HepG2 (cell line): ENCODE measurements around the gene SSBP4. TPM values are rescaled to one million over a fixed set of nuclear protein-coding genes. Genes with fewer than 3 reads are reported as not detected.

Experiments used
- ARID4A ChIP-seq: sonication (generic); formaldehyde crosslinking; IDR thresholded peaks from 2 replicates; pipeline ENCODE4 v1.5.0; 2020; ENCODE audit warnings: mild to moderate bottlenecking, missing genetic modification reagents, borderline replicate concordance
- ETV5 ChIP-seq: IDR thresholded peaks from 2 replicates; pipeline ENCODE4 v1.6.1; 2018; ENCODE audit warnings: missing biosample characterization, missing genetic modification reagents, inconsistent platforms, borderline replicate concordance
- MAX ChIP-seq: IDR thresholded peaks from 2 replicates; pipeline ENCODE4 v1.6.1; 2012; ENCODE audit warnings: inconsistent platforms
- NRL ChIP-seq: sonication (generic); formaldehyde crosslinking; IDR thresholded peaks from 2 replicates; pipeline ENCODE4 v1.5.0; 2020; ENCODE audit warnings: missing genetic modification reagents, mild to moderate bottlenecking, moderate library complexity, borderline replicate concordance
- RERE ChIP-seq: IDR thresholded peaks from 2 replicates; pipeline ENCODE4 v1.6.1; 2016; ENCODE audit warnings: low read depth, missing genetic modification reagents, missing compliant biosample characterization
- SP1 ChIP-seq, 2 experiments: fragments of 450-650 bp in 1 of 2; sonication (generic) in 1 of 2; formaldehyde crosslinking in 1 of 2; IDR thresholded peaks; 2 replicates each; pipeline versions ENCODE4 v1.4.0 to v1.6.1; 2016 to 2020; ENCODE audit warnings: missing genetic modification reagents in 1 of 2
- SRSF9 ChIP-seq: fragments of 200-400 bp; formaldehyde crosslinking; IDR thresholded peaks from 2 replicates; pipeline ENCODE4 v1.6.1; 2018; ENCODE audit warnings: borderline replicate concordance, mild to moderate bottlenecking, low read depth, low read length; ENCODE audit not compliant: insufficient read depth, poor library complexity, severe bottlenecking
- ZHX2 ChIP-seq, 2 experiments: sonication (generic) in 1 of 2; formaldehyde crosslinking in 1 of 2; IDR thresholded peaks; 2 replicates each; pipeline versions ENCODE4 v1.6.1 to v1.9.0; 2014 to 2022; ENCODE audit warnings: antibody characterized with exemption in 1 of 2, borderline replicate concordance in 1 of 2, inconsistent platforms in 1 of 2, low read depth in 1 of 2, missing genetic modification reagents in 1 of 2
- ZNF3 ChIP-seq: IDR thresholded peaks from 2 replicates; pipeline ENCODE4 v1.7.0; 2017; ENCODE audit warnings: inconsistent platforms
- ZNF317 ChIP-seq: sonication (generic); formaldehyde crosslinking; IDR thresholded peaks from 2 replicates; pipeline ENCODE4 v1.5.0; 2020; ENCODE audit warnings: mild to moderate bottlenecking, missing genetic modification reagents
- polyA plus RNA-seq, 8 experiments: library from polyadenylated mRNA; depleted of rRNA in 3 of 8; stranded (reverse) in 7 of 8; unstranded in 1 of 8; fragments of >200 nt; fragmentation: Illumina TruSeq in 4 of 8; extraction: Trizol in 4 of 8; gene quantifications; 2 replicates each; pipeline versions ENCODE4 v1.2.1 to v1.2.3, GENCODE V29; 2011 to 2016; ENCODE audit warnings: low read depth in 4 of 8, missing spikeins in 1 of 8, mixed read lengths in 1 of 8; ENCODE audit not compliant: insufficient read depth in 1 of 8
- total RNA-seq, 5 experiments: library from RNA; depleted of rRNA; stranded (reverse); fragments of >200 nt; fragmentation: Illumina TruSeq; extraction: Trizol; gene quantifications; 2 replicates each; pipeline ENCODE4 v1.2.3, GENCODE V29; 2016; ENCODE audit warnings: low read depth in 1 of 5

SSBP4 gene
- total and polyA plus RNA-seq, 2 of the 13 experiments (the other 11 are each of a cell fraction or from before 2014, with no cell fraction given): 20.8 to 39.5 TPM

- TF ChIP-seq ZHX2 (IDR thresholded peaks at IDR 0.05; ENCODE audit: low read depth) (no peak), ZHX2 (CRISPR knock-in tag; IDR thresholded peaks at IDR 0.05; ENCODE audit: borderline replicate concordance) (no peak), ETV5 (CRISPR knock-in tag) (0 out of 2 replicates have a peak, but pooled peaks have one; percentile 17), MAX (0 out of 2 replicates have a peak, but pooled peaks have one; percentile 24), SRSF9 (no peak), RERE (CRISPR knock-in tag) (no peak), ARID4A (CRISPR knock-in tag) (peak; percentile 9; the same call in 1 of the 2 replicates), ZNF317 (CRISPR knock-in tag) (no peak), NRL (peak; percentile 54; the same call in 1 of the 2 replicates), SP1 (IDR thresholded peaks at IDR 0.05) (no peak), SP1 (CRISPR knock-in tag; IDR thresholded peaks at IDR 0.05) (peak; percentile 33; the same call in 1 of the 2 replicates), ZNF3 (CRISPR knock-in tag) (no peak)
These were observed 17.7 kb downstream of the SSBP4 start (continued) for GRCh38 chr19:18436671-18437490.
